Activated effector memory CD4-positive, alpha-beta T cell treated with Interleukin-2 at 50 U/mL for 16 hours (primary cell): ENCODE data around the gene MYH7.

Experiments
- DNase-seq: peaks from one replicate; pipeline ENCODE4 v3.0.0-alpha.2; 2020

The MYH7 gene

DNA sequence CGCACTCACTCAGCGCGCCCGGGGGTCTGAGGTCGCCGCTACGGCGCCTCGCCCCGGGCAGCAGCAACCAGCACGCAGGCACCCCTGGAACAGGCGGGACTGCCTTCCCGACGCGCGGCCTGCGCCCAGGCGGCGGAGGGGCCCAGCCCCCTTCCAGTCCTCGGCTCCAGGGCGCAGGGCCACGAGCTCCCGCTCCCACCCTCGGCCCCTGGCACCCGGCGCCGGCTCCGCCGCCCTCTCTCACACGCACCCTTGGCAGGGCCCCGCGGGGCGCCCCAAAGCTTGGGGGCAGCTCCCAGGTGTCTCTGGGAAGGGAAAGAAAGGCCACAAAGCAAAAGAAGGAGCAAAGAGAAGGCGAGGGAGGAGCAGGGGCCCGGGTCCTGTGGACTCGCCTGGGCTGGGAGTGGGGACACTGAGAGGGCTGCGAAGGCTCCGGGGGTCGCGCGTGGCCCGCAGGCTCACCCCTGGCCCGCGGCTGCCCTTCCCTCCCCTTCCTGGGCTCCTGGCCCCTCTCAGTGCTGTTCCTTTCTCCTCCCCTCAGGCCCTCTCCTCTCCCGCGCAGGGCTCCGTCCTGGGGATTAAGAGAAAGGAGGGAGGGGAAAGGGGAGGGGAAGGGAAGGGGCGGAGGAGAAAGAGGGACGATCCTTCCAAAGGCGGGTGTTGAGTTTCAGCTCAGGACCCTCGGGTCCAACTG lies 69.6 kb downstream of the MYH7 start:
- no peak for DNase-seq

DNA sequence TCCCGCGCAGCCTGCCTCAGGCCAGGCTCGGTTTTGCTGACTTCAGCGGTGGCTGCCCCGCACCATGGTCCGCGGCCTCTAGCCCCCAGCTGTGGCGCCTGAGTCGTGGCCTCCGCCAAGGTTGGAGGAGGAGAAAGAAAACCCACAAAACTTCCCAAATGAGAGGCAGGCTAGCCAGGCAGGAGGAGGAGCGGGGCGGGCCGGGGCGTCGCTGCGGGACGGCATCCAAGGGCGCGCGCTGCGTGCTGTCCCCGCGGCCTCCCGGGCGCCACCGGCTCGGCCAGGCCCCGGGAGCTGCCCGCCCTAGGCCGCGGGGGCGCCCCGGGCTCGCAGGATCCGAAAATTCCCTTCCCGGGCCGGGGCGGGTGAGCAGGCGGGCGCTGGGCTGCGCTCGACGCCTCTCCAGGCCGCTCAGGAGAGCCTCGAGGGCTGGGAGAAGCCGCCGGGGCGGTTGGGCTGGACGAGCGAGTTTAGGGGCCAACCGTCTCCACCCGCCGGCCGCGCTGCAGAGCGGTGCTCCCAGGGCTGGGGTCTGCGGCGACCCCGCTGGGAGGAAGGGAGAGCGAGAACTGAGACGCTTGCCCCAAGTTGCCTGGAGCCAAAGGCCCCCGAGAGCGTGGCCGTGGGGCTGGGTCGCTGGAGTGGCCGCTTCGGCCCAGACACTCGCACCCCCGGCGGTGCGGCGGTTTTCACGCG lies 70.3 kb downstream of the MYH7 start, which contains the start of gene EFS:
Gene EFS (minus strand): TSS at position 137 of the 696 bp plus-strand sequence. CDS start 147 bp downstream, outside the sequence.
- DNase-seq = no peak

DNA sequence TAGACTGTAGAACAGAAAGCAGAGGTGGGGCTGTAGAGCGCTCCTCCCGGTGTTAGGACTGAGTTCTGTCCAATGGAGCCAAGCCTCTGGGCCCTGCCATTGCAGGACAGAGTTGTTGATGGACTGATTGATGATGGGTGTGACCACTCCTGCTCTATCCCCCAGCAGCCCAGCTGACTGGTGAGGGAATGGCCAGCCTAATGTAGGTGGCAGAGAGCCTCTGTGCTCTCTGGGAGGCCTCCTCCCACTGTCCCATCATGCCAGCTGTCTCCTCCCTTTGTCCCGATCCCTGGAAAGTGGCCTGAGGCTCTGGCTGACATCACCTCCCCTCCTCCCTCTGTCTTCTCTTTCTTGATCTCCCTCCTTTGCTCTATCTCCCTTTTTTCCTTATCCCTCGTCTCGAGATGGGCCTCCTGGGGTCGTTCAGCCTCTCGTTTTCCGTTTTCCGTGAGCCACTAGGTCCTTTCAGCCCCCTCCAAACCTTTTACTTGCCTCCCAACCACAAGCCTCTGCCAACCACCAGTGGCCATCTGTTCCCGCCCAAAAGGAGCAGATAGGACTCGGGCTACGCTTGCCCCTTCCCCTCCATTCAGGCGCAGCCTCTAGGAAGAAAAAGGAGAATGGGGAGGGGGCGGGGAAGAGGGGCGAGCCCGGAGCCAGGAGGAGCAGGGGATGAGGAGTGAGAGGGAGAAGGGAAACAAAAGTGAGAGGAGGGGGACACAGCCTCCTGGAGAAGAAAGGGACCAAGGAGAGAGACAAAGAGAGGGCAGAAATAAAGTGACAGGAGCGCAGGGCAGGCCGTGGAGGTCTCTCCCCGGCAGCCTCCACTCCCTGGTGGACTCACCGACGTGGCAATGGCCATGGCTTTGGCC lies 71.1 kb downstream of the MYH7 start:
- DNase-seq = no peak
